ENCODE results near the gene BTG3.

BTG3 gene

DNA sequence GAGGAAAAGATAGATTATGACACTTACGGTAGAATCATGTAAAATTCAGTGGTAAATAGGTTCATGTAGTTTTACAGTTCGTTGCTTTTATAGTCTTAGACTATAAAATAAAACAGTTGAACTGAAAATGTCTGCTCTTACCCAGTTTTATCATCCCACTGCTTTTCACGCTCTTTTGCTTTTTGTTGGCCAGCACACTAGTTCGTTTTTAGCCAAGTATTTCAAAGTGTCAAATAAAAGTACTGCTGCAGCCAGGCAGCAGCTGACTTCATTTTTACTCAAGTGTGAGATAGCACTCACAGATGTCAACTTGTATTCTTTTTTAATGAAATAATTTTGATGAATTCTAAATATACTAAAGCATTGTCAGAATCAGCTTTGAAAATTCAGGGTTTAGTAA, 18.5 kb upstream of the BTG3 start:
- Histone ChIP-seq H3K4me3 (no peak overlapping the region), H3K9me3 (no peaks in the 10 kb centered on the region), H3K27me3 (no peaks in the 10 kb centered on the region), H3K36me3 (no peaks in the 10 kb centered on the region), H3K27ac (no peak overlapping the region), H3K4me1 (peaks cover 13% of the 10 kb centered on the region; the same call in 1 of the 2 replicates), H4K20me1 (no peaks in the 10 kb centered on the region), H3K9ac (no peak overlapping the region), H3K4me2 (peak overlapping the region; percentile 18)
- TF ChIP-seq Cebpa-rat (IDR thresholded peaks at IDR 0.05): no peak

DNA sequence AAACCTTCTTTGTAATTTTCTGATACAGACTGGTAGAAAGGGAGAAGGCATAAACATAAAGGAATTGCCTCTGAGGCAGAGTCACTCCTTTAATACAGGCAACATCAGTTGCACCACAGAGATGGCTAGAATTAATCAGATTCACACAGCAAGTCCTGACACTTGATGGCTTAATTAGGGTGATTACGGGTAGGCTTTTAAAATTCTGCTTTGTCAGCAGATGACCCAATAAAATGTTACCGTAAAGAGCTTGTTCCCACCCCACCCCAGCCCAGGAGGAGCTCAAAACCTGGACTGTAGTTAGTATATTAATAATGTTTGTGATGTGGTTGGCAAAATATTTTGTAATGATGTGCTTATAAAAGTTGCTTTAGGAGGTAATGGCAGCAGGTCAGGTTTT, 9.3 kb upstream of the BTG3 start:
- Histone ChIP-seq H3K4me2 (no peak overlapping the region), H3K4me3 (no peak overlapping the region), H3K4me1 (no peaks in the 10 kb centered on the region), H3K27ac (no peak overlapping the region), H3K9ac (no peak overlapping the region), H3K27me3 (no peaks in the 10 kb centered on the region), H3K36me3 (no peaks in the 10 kb centered on the region), H4K20me1 (no peaks in the 10 kb centered on the region), H3K9me3 (no peaks in the 10 kb centered on the region)
- TF ChIP-seq Cebpa-rat (IDR thresholded peaks at IDR 0.05): no peak

DNA sequence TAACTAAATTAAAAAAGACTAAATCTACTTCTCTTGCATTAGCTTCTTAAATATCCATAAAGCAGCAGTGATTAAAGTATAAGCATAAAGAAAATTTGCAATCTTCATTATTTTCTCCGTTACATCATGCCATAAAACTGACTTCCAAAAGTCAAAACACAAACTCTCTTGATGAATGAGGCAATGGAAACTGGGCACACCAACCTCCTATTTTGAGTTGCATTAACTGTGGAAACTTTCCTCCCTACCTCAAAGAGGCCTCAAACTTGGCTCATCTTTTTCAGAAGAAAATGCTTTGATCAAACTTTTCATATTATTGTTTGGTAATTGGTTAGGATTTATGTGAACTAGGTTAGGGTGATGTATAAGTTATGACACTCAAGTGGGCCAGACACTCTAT, 4.1 kb upstream of the BTG3 start:
- no peak for TF ChIP-seq Cebpa-rat (IDR thresholded peaks at IDR 0.05)
- Histone ChIP-seq H3K4me3 (no peak overlapping the region), H4K20me1 (no peaks in the 10 kb centered on the region), H3K27ac (no peak overlapping the region), H3K4me2 (no peak overlapping the region), H3K27me3 (no peaks in the 10 kb centered on the region), H3K9ac (no peak overlapping the region), H3K4me1 (0 out of 2 replicates have a peak, but pooled peaks cover 6% of the 10 kb centered on the region), H3K36me3 (no peaks in the 10 kb centered on the region), H3K9me3 (no peaks in the 10 kb centered on the region)

DNA sequence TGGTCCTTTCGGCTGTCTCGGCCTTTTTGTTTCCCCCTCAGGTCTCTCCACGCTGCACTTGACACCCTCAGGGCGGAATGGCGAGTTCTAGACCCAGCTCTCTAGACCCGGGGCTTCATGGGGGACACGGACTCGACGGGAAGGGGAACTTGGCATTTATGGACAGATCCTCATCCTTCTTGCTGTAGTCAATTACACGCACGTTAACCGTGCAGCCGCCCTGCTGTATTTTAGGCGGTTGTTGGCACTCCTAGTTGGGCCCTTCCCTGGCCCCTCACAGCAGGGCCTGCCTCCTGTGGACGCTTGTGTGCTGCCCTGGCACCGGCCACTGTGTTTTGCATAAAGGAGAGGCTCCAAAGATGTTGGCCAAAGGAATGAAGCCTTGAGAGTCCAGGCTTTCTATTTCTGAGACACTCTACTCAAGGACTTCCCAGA, 558 bp upstream of the BTG3 start:
- Histone ChIP-seq H3K4me2 (peak overlapping the region; percentile 84), H3K4me1 (peaks cover 17% of the 10 kb centered on the region), H3K27me3 (no peaks in the 10 kb centered on the region), H4K20me1 (peaks cover 32% of the 10 kb centered on the region), H3K36me3 (peaks cover 7% of the 10 kb centered on the region; the same call in 1 of the 2 replicates), H3K4me3 (peak overlapping the region; percentile 98), H3K27ac (peak overlapping the region; percentile 92), H3K9ac (peak overlapping the region; percentile 84), H3K9me3 (no peaks in the 10 kb centered on the region)
- no peak for TF ChIP-seq Cebpa-rat (IDR thresholded peaks at IDR 0.05)

DNA sequence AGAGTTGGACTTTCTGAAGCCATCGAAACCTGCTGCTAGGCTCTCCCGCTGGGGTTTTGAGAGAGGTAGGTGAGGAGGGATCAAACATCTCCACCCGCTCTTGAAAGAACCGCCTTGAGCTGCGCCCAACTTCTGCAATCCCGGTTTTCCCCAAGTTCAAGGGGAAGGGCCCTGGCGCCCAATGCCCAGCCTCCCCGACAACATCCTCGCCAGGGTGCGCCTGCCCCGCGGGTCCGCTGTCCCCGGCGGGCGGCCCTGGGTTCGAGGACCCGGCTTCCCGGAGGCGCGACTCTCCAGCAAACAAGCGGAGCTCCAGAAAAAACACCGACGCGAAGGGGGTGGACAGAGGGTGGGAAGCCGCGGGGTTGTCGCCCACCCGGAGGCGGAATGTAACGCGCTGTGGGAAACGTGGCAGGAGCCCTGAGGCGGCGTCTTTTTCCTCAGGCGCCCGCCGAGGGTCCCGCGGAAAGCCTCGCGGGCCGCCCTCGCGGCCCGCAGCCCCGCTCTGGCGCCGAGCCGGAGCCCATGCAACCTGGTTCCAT, 607 bp downstream of the BTG3 start:
- no peak for TF ChIP-seq Cebpa-rat (IDR thresholded peaks at IDR 0.05)
- Histone ChIP-seq H3K4me1 (peaks cover 17% of the 10 kb centered on the region), H4K20me1 (peaks cover 43% of the 10 kb centered on the region), H3K4me2 (peak overlapping the region; percentile 84), H3K9me3 (no peaks in the 10 kb centered on the region), H3K27me3 (no peaks in the 10 kb centered on the region), H3K36me3 (peaks cover 19% of the 10 kb centered on the region), H3K27ac (peak overlapping the region; percentile 92), H3K9ac (peak overlapping the region; percentile 84), H3K4me3 (peak overlapping the region; percentile 98)

DNA sequence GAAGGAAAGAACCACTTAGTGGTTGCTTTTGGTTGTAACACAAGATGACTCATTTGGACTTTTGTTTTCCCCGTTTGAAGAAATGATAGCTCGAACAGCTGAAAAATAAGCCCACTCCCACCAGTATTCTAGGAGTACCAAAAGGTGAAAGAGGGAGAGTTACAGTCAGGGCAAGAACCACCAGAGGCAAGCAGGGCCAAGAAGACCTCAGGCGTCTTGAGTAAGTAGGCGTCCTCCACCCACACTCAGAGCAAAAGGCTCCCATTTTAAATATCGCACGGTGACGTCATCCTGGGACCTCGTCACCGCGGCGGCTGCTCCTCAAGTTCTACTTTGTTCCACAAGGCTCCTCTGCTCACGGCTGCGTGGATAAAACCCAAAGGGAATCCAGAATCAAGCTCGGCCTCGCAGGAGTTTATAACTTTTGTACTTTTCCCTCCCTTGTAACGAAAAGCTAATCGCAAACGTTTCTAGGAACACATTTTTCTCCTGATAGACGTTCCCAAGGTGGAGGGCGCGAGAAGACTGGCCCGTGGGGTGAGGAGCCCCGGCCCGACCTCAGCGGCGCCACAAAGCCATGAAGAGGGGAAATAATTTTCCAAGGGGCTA, 1.2 kb downstream of the BTG3 start:
- Histone ChIP-seq H3K36me3 (peaks cover 20% of the 10 kb centered on the region), H3K9me3 (no peaks in the 10 kb centered on the region), H4K20me1 (peaks cover 44% of the 10 kb centered on the region), H3K27ac (peak overlapping the region; percentile 92), H3K4me2 (peak overlapping the region; percentile 84), H3K9ac (peak overlapping the region; percentile 84), H3K4me1 (peaks cover 17% of the 10 kb centered on the region), H3K4me3 (peak overlapping the region; percentile 98), H3K27me3 (no peaks in the 10 kb centered on the region)
- no peak for TF ChIP-seq Cebpa-rat (IDR thresholded peaks at IDR 0.05)

DNA sequence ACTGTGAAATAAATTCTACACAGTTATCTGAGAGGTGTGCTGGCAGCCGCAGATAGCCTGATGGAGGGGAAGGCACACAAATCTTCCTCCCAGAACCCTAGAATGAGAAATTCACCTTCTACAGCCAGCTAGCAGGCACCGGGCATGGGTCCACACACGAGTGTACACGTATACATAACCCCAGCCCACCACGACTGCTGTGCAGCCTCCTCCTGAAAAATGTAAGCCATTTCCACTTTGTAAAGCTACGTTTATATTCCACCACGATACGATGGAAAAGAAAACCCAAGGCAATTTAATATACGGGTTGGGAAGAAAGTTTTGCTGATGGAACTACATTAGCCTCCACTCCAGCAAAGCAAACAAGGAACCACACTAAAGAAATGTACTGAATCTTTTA, 1.8 kb downstream of the BTG3 start:
- Histone ChIP-seq H4K20me1 (peaks cover 44% of the 10 kb centered on the region), H3K36me3 (peaks cover 25% of the 10 kb centered on the region), H3K27me3 (no peaks in the 10 kb centered on the region), H3K9ac (peak overlapping the region; percentile 84; the same call in 1 of the 2 replicates), H3K4me2 (peak overlapping the region; percentile 84), H3K4me3 (peak overlapping the region; percentile 98), H3K9me3 (no peaks in the 10 kb centered on the region), H3K27ac (peak overlapping the region; percentile 92), H3K4me1 (peaks cover 17% of the 10 kb centered on the region)
- TF ChIP-seq Cebpa-rat (IDR thresholded peaks at IDR 0.05): no peak

DNA sequence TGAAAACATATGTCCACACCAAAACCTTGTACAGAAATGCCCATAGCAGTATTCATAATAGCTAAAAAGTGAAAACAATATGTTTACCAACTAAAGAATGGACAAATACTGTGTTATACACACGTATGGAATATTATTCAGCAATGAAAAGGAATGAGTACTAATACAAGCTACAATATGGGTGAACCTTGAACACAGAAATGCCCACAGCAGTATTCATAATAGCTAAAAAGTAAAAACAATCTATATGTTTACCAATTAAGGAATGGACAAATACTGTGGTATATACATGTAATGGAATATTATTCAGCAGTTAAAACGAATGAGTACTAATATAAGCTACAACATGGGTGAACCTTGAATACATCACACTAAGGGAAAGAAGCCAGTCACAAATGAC, 3.0 kb downstream of the BTG3 start:
- H3K27me3 ChIP-seq: no peaks in the 10 kb centered on the region
- H3K4me3 ChIP-seq: no peak overlapping the region
- H3K9me3 ChIP-seq: no peaks in the 10 kb centered on the region
- TF ChIP-seq Cebpa-rat (IDR thresholded peaks at IDR 0.05): no peak
- H3K4me1 ChIP-seq: peaks cover 17% of the 10 kb centered on the region
- no peak overlapping the region for H3K4me2 ChIP-seq
- peaks cover 31% of the 10 kb centered on the region for H3K36me3 ChIP-seq
- H4K20me1 ChIP-seq: peaks cover 48% of the 10 kb centered on the region
- no peak overlapping the region for H3K27ac ChIP-seq
- no peak overlapping the region for H3K9ac ChIP-seq

DNA sequence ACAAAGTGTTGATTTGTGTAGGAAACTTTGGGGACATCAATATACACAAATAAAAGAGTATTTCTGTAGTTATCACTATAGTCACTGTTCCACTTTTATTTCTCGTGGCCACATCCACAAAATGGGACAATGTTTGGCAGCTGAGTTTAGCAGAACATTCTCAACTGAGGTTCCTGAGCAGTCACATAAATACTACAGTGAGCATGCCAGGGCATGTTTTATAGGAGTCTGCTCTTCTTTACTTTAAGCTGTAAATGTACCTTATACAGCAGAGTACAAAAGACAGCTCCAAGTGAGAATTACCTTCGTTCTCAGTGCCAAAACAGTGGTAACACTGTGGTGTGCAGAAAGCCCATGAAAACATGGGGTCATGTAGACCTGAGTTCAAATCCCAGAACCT, 5.0 kb downstream of the BTG3 start:
- H3K36me3 ChIP-seq: peaks cover 51% of the 10 kb centered on the region
- no peaks in the 10 kb centered on the region for H3K27me3 ChIP-seq
- H3K9ac ChIP-seq: no peak overlapping the region
- H4K20me1 ChIP-seq: peaks cover 67% of the 10 kb centered on the region
- peaks cover 11% of the 10 kb centered on the region for H3K4me1 ChIP-seq
- H3K27ac ChIP-seq: no peak overlapping the region; the same call in 1 of the 2 replicates
- no peak overlapping the region for H3K4me2 ChIP-seq
- no peak for TF ChIP-seq Cebpa-rat (IDR thresholded peaks at IDR 0.05)
- no peaks in the 10 kb centered on the region for H3K9me3 ChIP-seq
- no peak overlapping the region for H3K4me3 ChIP-seq

DNA sequence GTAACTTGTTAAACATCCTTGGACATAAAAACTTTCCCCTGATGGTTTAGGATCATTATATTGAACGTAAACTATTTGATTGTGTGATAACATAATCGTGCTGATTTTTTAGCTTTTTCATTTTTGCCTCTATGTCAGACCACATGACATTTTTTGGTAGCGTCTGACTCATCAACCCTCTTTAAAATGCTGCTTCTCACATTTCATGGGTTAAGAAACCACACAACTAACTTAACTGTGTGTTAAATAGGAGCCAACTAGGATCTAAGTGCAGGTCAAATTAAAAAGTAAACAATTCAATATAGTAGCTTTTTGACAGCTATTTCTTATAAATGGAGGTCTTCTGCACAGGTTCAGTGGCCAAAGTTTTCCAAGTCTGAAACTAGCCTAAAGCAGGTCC, 9.8 kb downstream of the BTG3 start:
- H3K36me3 ChIP-seq: peaks cover 83% of the 10 kb centered on the region
- H3K9me3 ChIP-seq: no peaks in the 10 kb centered on the region
- H3K9ac ChIP-seq: no peak overlapping the region
- no peak overlapping the region for H3K4me2 ChIP-seq
- no peak overlapping the region for H3K4me3 ChIP-seq
- TF ChIP-seq Cebpa-rat (IDR thresholded peaks at IDR 0.05): no peak
- no peak overlapping the region for H3K27ac ChIP-seq
- H4K20me1 ChIP-seq: peaks cover 48% of the 10 kb centered on the region
- no peaks in the 10 kb centered on the region for H3K27me3 ChIP-seq
- H3K4me1 ChIP-seq: no peaks in the 10 kb centered on the region
